HUDEP-2 (cell line): Measurements from ENCODE around the gene CTAGE8.
"Not testable (repeated sequence)": the region's sequence is repeated elsewhere in the genome, so short reads cannot be mapped to it uniquely, and the experiment has no call there.

Experiments
- DNase-seq, 76 experiments: peaks; one replicate each; lab custom pipeline; 2025; ENCODE audit not compliant: unreplicated experiment in 76 of 76; lab: John Stamatoyannopoulos, UW

Gene CTAGE8

DNA sequence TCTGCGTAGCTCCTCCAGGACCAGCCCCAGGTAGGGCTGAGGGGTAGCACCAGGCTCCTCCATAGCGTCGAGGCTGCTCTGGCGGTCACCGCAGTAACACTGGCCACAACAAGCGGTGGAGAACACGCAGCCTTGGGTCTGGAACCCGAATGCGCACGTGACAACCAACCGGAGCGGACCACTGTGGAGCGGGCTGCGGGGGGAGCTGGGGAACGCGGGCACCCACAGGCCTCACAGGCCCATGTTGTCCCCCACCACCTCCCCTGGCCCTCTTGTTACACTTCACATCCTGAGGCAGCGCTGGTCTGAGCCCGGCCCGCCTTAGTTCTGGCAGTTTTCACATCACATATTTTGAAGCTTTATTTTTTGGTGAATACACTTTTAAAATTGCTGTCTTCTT, at the start of gene CTAGE8:
Gene CTAGE8, minus strand, starts transcription at position 101 of the 400 bp plus-strand sequence. Its CDS starts 38 bp downstream, at position 63.
- not testable (repeated sequence) for DNase-seq

DNA sequence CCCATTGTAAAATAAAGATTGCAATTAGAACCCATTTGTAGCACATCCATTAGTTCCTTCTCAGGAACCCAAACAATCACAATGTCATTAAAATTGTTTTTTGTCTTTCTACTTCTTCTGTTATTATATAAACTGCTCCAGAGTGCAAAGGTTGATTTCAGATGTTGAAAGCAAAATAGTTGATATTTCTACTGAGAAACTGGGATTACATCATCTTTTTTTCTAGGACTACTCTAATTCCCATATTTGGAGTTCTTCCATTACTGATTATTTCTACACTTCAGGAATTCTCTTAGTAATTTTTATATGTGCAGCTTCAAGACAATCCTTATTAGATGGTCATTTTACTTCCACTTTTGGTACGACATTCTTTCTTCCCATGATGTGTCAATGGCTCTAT, 48.4 kb upstream of the CTAGE8 start:
- not testable (repeated sequence) for DNase-seq

DNA sequence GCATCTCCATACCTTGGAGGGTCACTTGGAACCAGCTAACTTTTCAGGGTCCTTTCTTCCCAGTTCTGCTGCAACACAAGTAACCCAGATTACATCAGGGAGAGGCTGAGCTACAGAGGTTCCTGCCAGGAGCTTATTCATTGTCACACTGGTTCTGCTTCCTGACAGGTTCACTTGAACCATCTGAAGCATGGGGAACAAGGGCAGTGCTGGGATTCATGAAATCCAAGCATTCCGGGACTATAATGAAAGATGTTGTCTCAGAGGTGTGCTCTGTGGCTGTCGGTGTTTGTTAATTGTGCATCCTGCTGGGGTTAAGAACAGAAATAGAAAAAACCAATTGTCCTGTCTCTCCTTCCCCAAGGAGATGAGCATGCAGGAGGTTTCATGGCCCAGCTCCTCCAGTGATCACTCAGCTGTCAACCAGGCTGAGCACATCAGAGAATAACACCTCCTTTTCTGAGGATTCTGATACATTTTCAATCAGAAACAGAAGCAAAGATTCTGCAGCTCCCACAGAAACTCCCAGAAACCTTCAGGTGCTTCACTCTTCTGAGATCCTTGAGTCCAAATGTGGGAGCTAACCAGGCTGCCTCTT, 42.9 kb upstream of the CTAGE8 start, which contains the start of gene OR2A1:
Gene OR2A1, plus strand, starts transcription at position 548 of the 598 bp plus-strand sequence. CDS start 5,706 bp downstream, outside the sequence.
- DNase-seq: not testable (repeated sequence)

GRCh38 chr7:144311218-144311617, 42.1 kb upstream of the CTAGE8 start:
- DNase-seq: not testable (repeated sequence)

- not testable (repeated sequence) for DNase-seq
Measured at GRCh38 chr7:144309702-144310101, 40.6 kb upstream of the CTAGE8 start.

GRCh38 chr7:144305156-144305555, 36.1 kb upstream of the CTAGE8 start:
- DNase-seq: not testable (repeated sequence)

- DNase-seq: not testable (repeated sequence)
Measured at GRCh38 chr7:144303607-144304006, 34.5 kb upstream of the CTAGE8 start.

DNA sequence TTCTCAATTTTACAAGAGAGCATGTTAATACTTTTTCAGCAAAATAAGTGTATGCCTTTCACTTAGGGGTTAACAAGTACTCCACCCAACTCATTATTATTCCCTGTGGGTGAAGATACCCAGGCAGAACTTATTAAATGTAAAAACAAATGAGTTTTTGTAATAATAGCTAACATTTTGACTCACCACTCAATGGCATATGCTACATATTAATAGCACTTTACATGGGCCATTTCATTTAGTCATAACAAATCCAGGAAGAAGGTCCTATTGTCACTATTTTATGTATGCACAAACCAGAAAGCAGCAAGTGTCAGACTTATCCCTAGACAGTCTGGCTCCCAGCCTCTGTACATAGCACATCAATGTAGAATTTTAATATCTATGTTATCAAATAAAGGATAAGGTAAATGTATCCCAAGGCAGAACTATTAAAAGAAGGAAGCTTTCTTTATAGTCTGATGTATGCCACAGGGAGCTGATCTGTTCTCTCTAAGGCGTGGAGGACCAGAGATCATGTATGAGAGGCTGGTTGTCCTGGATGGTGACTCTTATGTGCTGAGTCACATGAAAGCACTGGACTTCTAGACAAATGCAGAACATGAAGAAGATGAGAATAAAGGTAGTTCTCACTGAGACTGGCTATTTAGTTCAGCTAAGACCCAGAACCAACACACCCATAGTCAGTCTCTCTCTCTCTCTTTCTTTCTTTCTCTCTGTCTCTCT, 33.7 kb upstream of the CTAGE8 start:
- not testable (repeated sequence) for DNase-seq

- DNase-seq: not testable (repeated sequence)
Measured at GRCh38 chr7:144293794-144294499, 24.9 kb upstream of the CTAGE8 start.

DNA sequence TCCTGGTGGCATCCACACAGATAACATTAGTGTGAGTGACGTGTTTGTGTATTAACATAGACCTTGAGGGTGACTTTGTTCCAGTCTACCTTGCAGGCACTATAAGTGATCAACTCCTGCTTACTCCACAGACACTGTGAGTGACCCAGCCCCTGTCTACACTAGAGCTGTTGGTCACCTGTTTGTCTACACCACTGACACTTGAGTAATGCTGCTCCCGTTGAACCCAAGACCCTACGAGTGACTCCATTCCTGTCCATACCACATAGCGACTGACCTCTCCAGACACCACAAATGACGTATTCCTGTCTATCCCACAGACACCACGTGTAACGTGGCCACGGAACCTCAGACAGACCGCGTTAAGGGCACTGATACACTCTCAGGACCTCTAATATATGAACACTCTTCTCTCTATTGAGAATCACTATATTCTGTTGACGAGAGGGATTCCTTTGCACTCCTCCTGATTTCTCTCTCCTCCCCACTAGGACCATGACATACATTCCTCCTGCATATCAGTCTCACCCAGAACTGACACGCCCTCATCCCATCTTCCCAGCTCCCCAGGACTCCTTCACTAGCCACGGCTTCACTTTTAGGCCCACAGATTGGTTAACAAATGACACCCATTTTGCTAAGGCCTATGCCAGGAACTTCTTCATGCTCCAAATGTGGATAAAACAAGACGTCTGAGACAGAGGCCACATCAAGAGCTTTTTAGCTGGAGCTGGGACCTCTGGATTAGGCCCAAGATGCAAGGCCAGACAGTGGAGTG, 23.5 kb upstream of the CTAGE8 start:
- DNase-seq: not testable (repeated sequence)

DNA sequence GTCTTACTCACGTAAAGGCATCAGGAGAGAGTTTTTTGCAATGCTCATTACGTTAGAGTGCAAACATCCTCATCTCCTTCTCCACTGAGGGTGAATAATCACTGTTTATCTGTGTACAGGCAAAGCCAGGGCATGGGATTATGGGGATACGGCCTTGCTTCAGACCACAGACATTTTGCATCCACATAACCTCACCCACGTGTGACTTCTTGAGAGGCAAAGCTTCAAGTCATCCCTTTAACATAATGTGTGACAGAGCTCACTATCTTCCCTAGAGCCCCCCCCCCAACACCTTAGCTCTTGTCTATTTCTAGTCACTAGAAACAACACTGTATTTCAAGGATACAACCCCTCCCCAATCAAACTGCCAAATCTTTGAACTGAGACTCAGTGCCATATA, 22.5 kb upstream of the CTAGE8 start:
- DNase-seq: not testable (repeated sequence)

- not testable (repeated sequence) for DNase-seq
Measured at GRCh38 chr7:144287171-144287784, 18.2 kb upstream of the CTAGE8 start.

DNA sequence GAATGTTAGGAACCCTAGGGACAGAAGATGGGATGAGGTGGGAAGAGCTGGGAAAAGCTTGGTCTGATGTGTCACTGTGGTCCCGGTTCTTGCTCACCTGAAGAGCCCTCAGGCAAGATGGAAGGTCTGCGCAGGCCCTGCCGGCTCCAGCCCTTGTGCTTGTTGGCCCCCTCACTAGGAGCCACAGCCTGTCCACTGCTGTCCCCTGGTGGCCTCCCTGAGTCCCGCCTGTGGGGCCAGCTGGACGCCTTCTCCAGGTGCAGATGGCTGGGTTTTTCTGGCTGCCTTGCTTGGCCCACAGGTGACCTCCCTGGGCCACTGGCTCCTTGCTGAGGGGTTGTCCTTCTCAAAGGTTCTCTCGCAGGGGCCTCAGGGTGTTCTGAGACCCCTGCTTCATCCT, 14.6 kb upstream of the CTAGE8 start:
- not testable (repeated sequence) for DNase-seq

GRCh38 chr7:144282490-144282889, 13.4 kb upstream of the CTAGE8 start:
- DNase-seq: not testable (repeated sequence)

DNA sequence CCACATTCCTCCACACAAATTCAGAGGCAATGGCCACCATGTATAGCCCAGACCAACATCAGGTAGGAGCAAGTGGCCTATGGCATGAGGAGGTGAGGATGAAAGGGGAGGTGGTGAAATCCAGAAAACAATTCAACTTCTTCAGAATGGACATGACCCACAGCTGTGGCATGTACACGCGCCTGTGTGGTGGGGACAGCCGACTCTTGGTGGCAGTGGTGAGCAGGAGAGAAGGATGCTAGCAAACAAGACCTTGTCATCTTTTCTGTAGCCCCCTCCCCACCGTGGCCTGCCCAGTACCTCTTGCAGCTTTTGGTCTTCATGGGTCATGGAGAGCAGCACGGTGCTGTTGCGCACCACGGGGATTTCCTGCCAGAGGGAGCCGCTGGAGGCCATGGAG, 12.9 kb upstream of the CTAGE8 start:
- not testable (repeated sequence) for DNase-seq

DNA sequence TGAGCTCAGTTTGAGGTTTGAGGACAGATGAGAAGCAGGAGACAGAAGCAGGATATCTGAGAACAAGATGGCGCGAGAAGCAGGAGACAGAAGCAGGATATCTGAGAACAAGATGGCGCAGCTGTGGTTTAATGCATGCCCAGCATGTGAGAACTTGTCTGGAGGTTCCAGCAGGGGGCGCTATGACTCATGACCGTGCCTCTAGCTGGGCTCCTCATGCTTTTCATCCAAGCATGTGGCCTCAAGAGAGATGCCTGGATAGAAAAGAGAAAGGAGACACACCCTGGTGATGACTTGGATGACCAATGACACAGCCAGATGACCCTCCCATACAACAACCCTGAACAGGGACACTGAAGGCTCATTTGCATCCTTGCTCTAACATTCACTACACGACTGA, 10.9 kb upstream of the CTAGE8 start:
- not testable (repeated sequence) for DNase-seq

- DNase-seq: not testable (repeated sequence)
Measured at GRCh38 chr7:144275281-144275680, 6.2 kb upstream of the CTAGE8 start.

- not testable (repeated sequence) for DNase-seq
Measured at GRCh38 chr7:144264692-144265091, 4.4 kb downstream of the CTAGE8 start, which contains the start of gene OR2A7. Gene OR2A7, minus strand, starts transcription at chr7:144264792. Its CDS starts 5,164 bp downstream, at chr7:144259628.

DNA sequence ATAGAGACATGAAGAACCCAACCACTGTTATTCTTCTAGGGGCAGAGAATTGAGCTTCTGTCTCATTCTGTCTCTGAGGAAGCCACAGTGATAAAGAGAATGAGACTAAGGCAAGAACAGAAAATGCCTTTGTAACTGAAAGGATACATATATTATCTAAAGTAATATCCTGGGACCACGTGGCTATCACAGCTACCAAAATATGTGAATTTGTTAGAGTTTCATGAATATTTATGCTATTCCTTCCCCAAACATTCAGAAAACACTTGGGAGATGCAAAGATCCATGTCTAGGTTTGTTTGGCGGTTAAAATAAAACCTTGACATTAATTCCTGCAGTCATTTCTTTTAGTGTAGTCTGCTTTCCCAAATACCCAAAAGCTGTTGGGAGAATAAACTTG, 7.0 kb downstream of the CTAGE8 start:
- not testable (repeated sequence) for DNase-seq

- not testable (repeated sequence) for DNase-seq
Measured at GRCh38 chr7:144259067-144259466, 10.0 kb downstream of the CTAGE8 start.
